Prostate gland (tissue), 2 donors: ENCODE data around the gene SENP3.

ENCODE experiments used
- POLR2AphosphoS5 ChIP-seq: sonication (generic); formaldehyde crosslinking; IDR thresholded peaks from one replicate; pipeline ENCODE4 v1.6.1; 2017; ENCODE audit warnings: antibody characterized with exemption
- TF ChIP-seq, protein P1 (sequence below), 4 experiments: fragments of 200-600 bp in 2 of 4; fragments of 450-650 bp in 2 of 4; sonication (generic) in 2 of 4; IDR thresholded peaks; 1 replicate in 3 of 4; 2 replicates in 1 of 4; pipeline ENCODE4 v1.5.1; 2016 to 2019; ENCODE audit warnings: antibody characterized with exemption in 4 of 4, mild to moderate bottlenecking in 2 of 4, moderate library complexity in 2 of 4

DNA sequence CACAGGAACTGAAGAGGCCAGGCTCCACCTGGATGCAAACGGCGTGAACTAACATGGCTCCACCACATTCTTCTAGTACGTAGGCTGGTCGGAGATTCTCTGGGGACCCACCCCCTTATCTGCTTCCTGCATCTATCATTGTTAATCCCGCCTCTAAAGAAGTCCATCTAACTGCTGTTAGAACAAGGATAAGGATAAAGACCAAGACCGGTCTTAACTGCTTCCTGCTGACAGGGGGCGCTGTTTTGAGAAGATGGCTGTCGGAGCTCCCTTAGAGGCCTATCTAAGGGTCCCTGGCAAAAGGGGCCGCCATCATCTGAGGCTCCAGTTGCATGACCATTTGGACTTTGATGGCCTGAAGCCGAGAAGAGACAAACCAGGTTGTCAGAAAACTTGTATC is 38.7 kb upstream of the SENP3 start:
- TF ChIP-seq POLR2AphosphoS5, result no peak
- TF ChIP-seq, protein P1, sequence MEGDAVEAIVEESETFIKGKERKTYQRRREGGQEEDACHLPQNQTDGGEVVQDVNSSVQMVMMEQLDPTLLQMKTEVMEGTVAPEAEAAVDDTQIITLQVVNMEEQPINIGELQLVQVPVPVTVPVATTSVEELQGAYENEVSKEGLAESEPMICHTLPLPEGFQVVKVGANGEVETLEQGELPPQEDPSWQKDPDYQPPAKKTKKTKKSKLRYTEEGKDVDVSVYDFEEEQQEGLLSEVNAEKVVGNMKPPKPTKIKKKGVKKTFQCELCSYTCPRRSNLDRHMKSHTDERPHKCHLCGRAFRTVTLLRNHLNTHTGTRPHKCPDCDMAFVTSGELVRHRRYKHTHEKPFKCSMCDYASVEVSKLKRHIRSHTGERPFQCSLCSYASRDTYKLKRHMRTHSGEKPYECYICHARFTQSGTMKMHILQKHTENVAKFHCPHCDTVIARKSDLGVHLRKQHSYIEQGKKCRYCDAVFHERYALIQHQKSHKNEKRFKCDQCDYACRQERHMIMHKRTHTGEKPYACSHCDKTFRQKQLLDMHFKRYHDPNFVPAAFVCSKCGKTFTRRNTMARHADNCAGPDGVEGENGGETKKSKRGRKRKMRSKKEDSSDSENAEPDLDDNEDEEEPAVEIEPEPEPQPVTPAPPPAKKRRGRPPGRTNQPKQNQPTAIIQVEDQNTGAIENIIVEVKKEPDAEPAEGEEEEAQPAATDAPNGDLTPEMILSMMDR (IDR thresholded peaks at IDR 0.05), result peak in 3 of 4 experiments; percentile 22 to 23 (median 22)
